Thyroid gland (tissue), 4 donors: ENCODE data around the gene PLBD2. TPM values are rescaled to one million over a fixed set of nuclear protein-coding genes. Genes with fewer than 3 reads are reported as not detected.

Experiments
- DNase-seq, 2 donors: peaks; one replicate each; pipeline ENCODE4 v3.0.0-alpha.2; 2019
- H3K27ac ChIP-seq, 3 donors: fragments of 200-600 bp; sonication (generic); 1 replicate in 2 of 3; 2 replicates in 1 of 3; pipeline ENCODE4 v1.5.1; 2016 to 2019; ENCODE audit warnings: mild to moderate bottlenecking in 1 of 3, moderate library complexity in 1 of 3
- H3K27me3 ChIP-seq: fragments of 200-600 bp; sonication (generic); one replicate; pipeline ENCODE4 v1.5.1; 2019
- H3K36me3 ChIP-seq, 2 donors: fragments of 200-600 bp; sonication (generic); one replicate each; pipeline ENCODE4 v1.5.1; 2016 to 2019
- H3K4me1 ChIP-seq, 2 donors: fragments of 200-600 bp; sonication (generic); one replicate each; pipeline ENCODE4 v1.5.1; 2017 to 2019
- H3K4me3 ChIP-seq, 3 donors: fragments of 200-600 bp; sonication (generic); replicated peaks in 1 of 3; 1 replicate in 2 of 3; 2 replicates in 1 of 3; pipeline ENCODE4 v1.5.1; 2016; ENCODE audit warnings: mild to moderate bottlenecking in 1 of 3
- H3K9me3 ChIP-seq: fragments of 200-600 bp; sonication (generic); one replicate; pipeline ENCODE4 v1.5.1; 2017
- CTCF ChIP-seq, 6 experiments: fragments of 200-600 bp in 3 of 6; fragments of 450-650 bp in 3 of 6; sonication (generic) in 3 of 6; IDR thresholded peaks; one replicate each; pipeline ENCODE4 v1.5.1; 2016 to 2019; ENCODE audit warnings: antibody characterized with exemption in 6 of 6, mild to moderate bottlenecking in 2 of 6, inconsistent platforms in 1 of 6, moderate library complexity in 1 of 6
- POLR2A ChIP-seq, 2 donors: fragments of 450-650 bp; IDR thresholded peaks; one replicate each; pipeline ENCODE4 v1.6.1; 2017; ENCODE audit warnings: antibody characterized with exemption in 2 of 2, mild to moderate bottlenecking in 2 of 2, moderate library complexity in 1 of 2
- WGBS, 2 donors: methylation state at CpG; one replicate each; pipeline ENCODE4 v1.1.5; 2017; 5-methylcytosine and 5-hydroxymethylcytosine counted together
- intact Hi-C: fragments of 100-400 bp; cut with DNase I; formaldehyde crosslinking; loops from one replicate; pipeline ENCODE4 v1.15.1; 2023
- total RNA-seq, 4 donors: library from RNA; depleted of rRNA; stranded (reverse); fragments of >200 nt; gene quantifications; one replicate each; pipeline ENCODE4 v1.2.3, GENCODE V29; 2016

Gene PLBD2
- total RNA-seq, 4 donors from 2014 or later: 21.0 to 51.5 (median 44.3) TPM

GRCh38 chr12:113437729-113438100, 79.3 kb downstream of the PLBD2 start:
- intact Hi-C loops: no loop called here
- H3K27me3 ChIP-seq: no peaks in the 10 kb centered on the region
- H3K4me3 ChIP-seq: no peak overlapping the region
- no peak overlapping the region for H3K27ac ChIP-seq
- DNase-seq: no peak
- 70 to 76% methylated on average over 9 of the region's 9 CpGs for WGBS, 2 donors
- H3K9me3 ChIP-seq: no peaks in the 10 kb centered on the region
- no peak for TF ChIP-seq POLR2A (IDR thresholded peaks at IDR 0.05)
- TF ChIP-seq CTCF (IDR thresholded peaks at IDR 0.05): no peak
- peaks cover 12 to 16% of the 10 kb centered on the region in 2 donors for H3K4me1 ChIP-seq
- H3K36me3 ChIP-seq: no peaks in the 10 kb centered on the region

GRCh38 chr12:113438523-113439300, 80.3 kb downstream of the PLBD2 start:
- intact Hi-C loops: no loop called here
- Histone ChIP-seq H3K27me3 (no peaks in the 10 kb centered on the region), H3K27ac (no peak overlapping the region), H3K4me3 (no peak overlapping the region), H3K9me3 (no peaks in the 10 kb centered on the region), H3K4me1 (peaks cover 3 to 7% of the 10 kb centered on the region in 2 donors), H3K36me3 (no peaks in the 10 kb centered on the region)
- TF ChIP-seq CTCF (IDR thresholded peaks at IDR 0.05) (no peak), POLR2A (IDR thresholded peaks at IDR 0.05) (no peak)
- no peak for DNase-seq
- WGBS, 2 donors: 79 to 84% methylated on average over 4 of the region's 4 CpGs

- Histone ChIP-seq H3K4me1 (peaks cover 0 to 2% of the 10 kb centered on the region in 2 donors), H3K27ac (no peak overlapping the region), H3K9me3 (no peaks in the 10 kb centered on the region), H3K4me3 (no peak overlapping the region), H3K27me3 (no peaks in the 10 kb centered on the region), H3K36me3 (no peaks in the 10 kb centered on the region)
- TF ChIP-seq POLR2A (IDR thresholded peaks at IDR 0.05): no peak
- TF ChIP-seq CTCF (IDR thresholded peaks at IDR 0.05): no peak
- 47 to 50% methylated on average over 4 of the region's 4 CpGs for WGBS, 2 donors
- DNase-seq: no peak
- intact Hi-C loops: no loop called here
Observed at GRCh38 chr12:113439301-113439597, 80.9 kb downstream of the PLBD2 start.

GRCh38 chr12:113439606-113440030, 81.2 kb downstream of the PLBD2 start:
- peak; percentile 47 to 59 for DNase-seq
- Histone ChIP-seq H3K36me3 (no peaks in the 10 kb centered on the region), H3K4me1 (no peaks in the 10 kb centered on the region), H3K27me3 (no peaks in the 10 kb centered on the region), H3K9me3 (no peaks in the 10 kb centered on the region), H3K4me3 (no peak overlapping the region), H3K27ac (no peak overlapping the region)
- TF ChIP-seq CTCF (IDR thresholded peaks at IDR 0.05): peak in 5 of 6 experiments; percentile 32 to 65 (median 42)
- TF ChIP-seq POLR2A (IDR thresholded peaks at IDR 0.05): no peak
- 31 to 39% methylated on average over 7 to 8 of the region's 8 CpGs for WGBS, 2 donors
- intact Hi-C loops: no loop called here

GRCh38 chr12:113440336-113440735, 81.9 kb downstream of the PLBD2 start:
- intact Hi-C loops: no loop called here
- TF ChIP-seq CTCF (IDR thresholded peaks at IDR 0.05) (no peak), POLR2A (IDR thresholded peaks at IDR 0.05) (no peak)
- Histone ChIP-seq H3K36me3 (no peaks in the 10 kb centered on the region), H3K4me1 (no peaks in the 10 kb centered on the region), H3K27ac (no peak overlapping the region), H3K4me3 (no peak overlapping the region), H3K9me3 (no peaks in the 10 kb centered on the region), H3K27me3 (no peaks in the 10 kb centered on the region)
- WGBS, 2 donors: 69 to 74% methylated on average over 7 of the region's 7 CpGs
- no peak for DNase-seq

Other genes with a start within 250 kb of the PLBD2 start
- 10 to 100 TPM; 27.3 to 52.9 (median 45.1) TPM for gene RASAL1, start 222.8 kb upstream of the PLBD2 start, total RNA-seq
- gene CFAP73, start 208.9 kb upstream of the PLBD2 start, total RNA-seq: under 1 TPM in 1 of 4 donors, not detected in 3; 0.56 TPM
- gene DDX54, start 173.1 kb upstream of the PLBD2 start, total RNA-seq: 10 to 100 TPM; 59.9 to 79.3 (median 68.8) TPM
- gene RITA1, start 172.9 kb upstream of the PLBD2 start, total RNA-seq: 10 to 100 TPM; 26.6 to 39.6 (median 32.8) TPM
- gene TPCN1, start 137.1 kb upstream of the PLBD2 start, total RNA-seq: 100 to 1,000 TPM in 2 of 4 donors, 10 to 100 TPM in 2; 58.3 to 135 (median 109) TPM
- gene SLC8B1, start 23.5 kb upstream of the PLBD2 start, total RNA-seq: 10 to 100 TPM; 23.3 to 50.5 (median 30.7) TPM
- 1 to 10 TPM in 1 of 4 donors, under 1 TPM in 1, not detected in 2; 0.33 to 1.4 TPM for gene SDS, start 45.3 kb downstream of the PLBD2 start, total RNA-seq
- 10 to 100 TPM; 13.6 to 42.2 (median 27.5) TPM for gene SDSL, start 63.8 kb downstream of the PLBD2 start, total RNA-seq
- gene LHX5, start 113.3 kb downstream of the PLBD2 start, total RNA-seq: under 1 TPM in 1 of 4 donors, not detected in 3; 0.13 TPM